A673 (cell line): ENCODE results near the gene SLC4A4. TPM values are rescaled to one million over a fixed set of nuclear protein-coding genes. Genes with fewer than 3 reads are reported as not detected.

Experiments used
- Bru-seq: library from RNA; stranded (reverse); fragments of 400-500 nt; gene quantifications from one replicate; lab custom pipeline; 2021; lab: Mats Ljungman, UMichigan
- BruChase-seq, 2 experiments: library from RNA; stranded (reverse); fragments of 400-500 nt; gene quantifications; one replicate each; lab custom pipeline; 2021; lab: Mats Ljungman, UMichigan
- BruUV-seq: library from RNA; stranded (reverse); fragments of 400-500 nt; replicated peaks from 2 replicates; lab custom pipeline; 2021; lab: Mats Ljungman, UMichigan
- CTCF ChIA-PET: fragments of 300-600 bp; sonication (Branson Sonifier 250); formaldehyde crosslinking; loops from one replicate; lab custom pipeline; 2022; ENCODE audit warnings: antibody characterized with exemption; lab: Charles Lee
- POLR2A ChIA-PET: fragments of 300-600 bp; sonication (Branson Sonifier 250); formaldehyde crosslinking; loops from one replicate; lab custom pipeline; 2022; ENCODE audit warnings: antibody characterized with exemption; ENCODE audit not compliant: low non-redundant PET; lab: Charles Lee
- DNase-seq: peaks from one replicate; pipeline ENCODE4 v3.0.0-alpha.2; 2015; ENCODE audit warnings: low spot score
- H3K27ac ChIP-seq: fragments of 200-600 bp; sonication (generic); 2 replicates; pipeline ENCODE4 v1.5.1; 2016; ENCODE audit warnings: mixed run types, low read depth, mild to moderate bottlenecking, mixed read lengths, antibody characterized with exemption, low read length; ENCODE audit not compliant: poor library complexity, severe bottlenecking
- H3K27me3 ChIP-seq: fragments of 200-600 bp; sonication (generic); replicated peaks from 2 replicates; pipeline ENCODE4 v1.6.1; 2017; ENCODE audit warnings: mixed run types, low read depth, mild to moderate bottlenecking, mixed read lengths, antibody characterized with exemption, low read length; ENCODE audit not compliant: insufficient read depth, poor library complexity
- H3K36me3 ChIP-seq: fragments of 200-600 bp; sonication (generic); 2 replicates; pipeline ENCODE4 v1.6.1; 2016; ENCODE audit warnings: mixed run types, mild to moderate bottlenecking, mixed read lengths, antibody characterized with exemption, low read length; ENCODE audit not compliant: insufficient read depth, poor library complexity, severe bottlenecking
- H3K4me1 ChIP-seq: fragments of 200-600 bp; sonication (generic); 2 replicates; pipeline ENCODE4 v1.6.1; 2017; ENCODE audit warnings: mixed run types, mild to moderate bottlenecking, mixed read lengths, antibody characterized with exemption, low read length; ENCODE audit not compliant: insufficient read depth, poor library complexity, severe bottlenecking
- H3K4me3 ChIP-seq: fragments of 200-600 bp; sonication (generic); 2 replicates; pipeline ENCODE4 v1.5.1; 2016; ENCODE audit warnings: low read depth, mixed run types, mild to moderate bottlenecking, mixed read lengths, low read length; ENCODE audit not compliant: poor library complexity, severe bottlenecking
- H3K9me3 ChIP-seq: fragments of 200-600 bp; sonication (generic); 2 replicates; pipeline ENCODE4 v1.6.1; 2016; ENCODE audit warnings: mixed run types, low read depth, mild to moderate bottlenecking, mixed read lengths, antibody characterized with exemption, low read length; ENCODE audit not compliant: poor library complexity, severe bottlenecking
- CTCF ChIP-seq: fragments of 300-800, 200-600 bp; sonication (generic); conservative IDR thresholded peaks from 2 replicates; pipeline ENCODE4 v1.5.1; 2017; ENCODE audit warnings: low read depth, mild to moderate bottlenecking, antibody characterized with exemption, low read length, moderate library complexity, mixed read lengths
- EZH2 ChIP-seq: fragments of 200-600 bp; sonication (generic); IDR thresholded peaks from 2 replicates; pipeline ENCODE4 v1.6.1; 2017; ENCODE audit warnings: borderline replicate concordance, low read depth, mild to moderate bottlenecking, mixed read lengths, antibody characterized with exemption, low read length; ENCODE audit not compliant: poor library complexity, severe bottlenecking
- intact Hi-C: fragments of 100-400 bp; cut with micrococcal nuclease; formaldehyde crosslinking; loops from one replicate; pipeline ENCODE4 v1.10.0; 2022; ENCODE audit not compliant: unreplicated experiment
- long read RNA-seq: library from polyadenylated mRNA; stranded (forward); transcript quantifications from one replicate; pipeline ENCODE4 v2.0.0, GENCODE V29; 2022
- total RNA-seq: library from RNA; stranded (reverse); gene quantifications from 2 replicates; pipeline ENCODE4 v1.2.3, GENCODE V29; 2021

The SLC4A4 gene
- total RNA-seq (0.87 and 1.2 TPM in 2 replicates), Bru-seq, nascent RNA (percentile 33 among the genes with signal in this experiment), BruChase-seq, experiment 1, labeled RNA remaining after a 2-hour chase (percentile 20 among the genes with signal in this experiment), BruChase-seq, experiment 2, labeled RNA remaining after a 6-hour chase (percentile 18 among the genes with signal in this experiment)
- long read RNA-seq, partial matches to known transcripts, result 2 of 2 reads
- long read RNA-seq, other reads (novel, unspliced or antisense), result 0 of 2 reads

GRCh38 chr4:71338846-71339593 is at the start of gene SLC4A4:
TSS of gene SLC4A4 (plus strand) at chr4:71339020.
- H3K27ac ChIP-seq, result no peak within 1 kb of the TSS
- intact Hi-C loops, result no loop called here
- H3K36me3 ChIP-seq, result no peaks in the 10 kb centered on the region
- H3K4me1 ChIP-seq, result no peaks in the 10 kb centered on the region
- no peak within 1 kb of the TSS for H3K4me3 ChIP-seq
- H3K27me3 ChIP-seq, result no peaks in the 10 kb centered on the region
- no peaks in the 10 kb centered on the region for H3K9me3 ChIP-seq
- POLR2A ChIA-PET, result no interaction called here
- BruUV-seq, result no TSS peak
- DNase-seq, result peak; percentile 0
- CTCF ChIA-PET, result no interaction called here
- TF ChIP-seq CTCF (no peak), EZH2 (no peak)

- Histone ChIP-seq H3K4me3 (no peak overlapping the region), H3K27me3 (no peaks in the 10 kb centered on the region), H3K36me3 (no peaks in the 10 kb centered on the region), H3K4me1 (no peaks in the 10 kb centered on the region), H3K27ac (no peak overlapping the region), H3K9me3 (no peaks in the 10 kb centered on the region)
- no TSS peak for BruUV-seq
- TF ChIP-seq EZH2, result no peak
- TF ChIP-seq CTCF, result no peak
- CTCF ChIA-PET, result no interaction called here
- intact Hi-C loops, result no loop called here
- no peak for DNase-seq
- POLR2A ChIA-PET, result no interaction called here
Measured at GRCh38 chr4:71290074-71290473, 48.7 kb upstream of the SLC4A4 start.

- no TSS peak for BruUV-seq
- ChIA-PET POLR2A (no interaction called here), CTCF (no interaction called here)
- no peak for DNase-seq
- Histone ChIP-seq H3K36me3 (no peaks in the 10 kb centered on the region), H3K4me3 (no peak overlapping the region), H3K27ac (no peak overlapping the region), H3K4me1 (no peaks in the 10 kb centered on the region), H3K27me3 (no peaks in the 10 kb centered on the region), H3K9me3 (no peaks in the 10 kb centered on the region)
- intact Hi-C loops, result no loop called here
- TF ChIP-seq EZH2, result no peak
- no peak for TF ChIP-seq CTCF
Measured at GRCh38 chr4:71290476-71290875, 48.3 kb upstream of the SLC4A4 start.
